ENCODE data around the gene DEFB113.
A peak's percentile ranks its signal among the peaks of the same experiment; 100 is the strongest.
"Not testable (repeated sequence)": the region's sequence is repeated elsewhere in the genome, so short reads cannot be mapped to it uniquely, and the experiment has no call there.

Gene DEFB113

DNA sequence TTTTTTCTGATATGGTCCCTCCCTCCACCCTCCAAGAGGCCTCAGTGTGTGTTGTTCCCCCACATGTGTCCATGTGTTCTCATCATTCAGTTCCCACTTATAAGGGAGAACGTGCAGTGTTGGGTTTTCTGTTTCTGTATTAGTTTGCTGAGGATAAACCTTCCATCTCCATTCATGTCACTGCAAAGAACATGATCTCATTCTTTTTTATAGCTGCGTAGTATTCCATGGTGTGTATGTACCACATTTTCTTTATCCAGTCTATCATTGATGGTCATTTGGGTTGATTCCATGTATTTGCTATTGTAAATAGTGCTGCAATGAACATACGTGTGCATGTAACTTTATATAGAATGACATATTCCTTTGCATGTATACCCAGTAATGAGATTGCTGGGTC, 25.4 kb downstream of the DEFB113 start:
- not testable (repeated sequence) for H2AK5ac ChIP-seq (ENCODE audit: low read length); H3K4me1 ChIP-seq (ENCODE audit: control insufficient read depth in 1 of 2, insufficient read depth in 2 of 2, low read length in 2 of 2); H3K9ac ChIP-seq (ENCODE audit: low read length); H4K12ac ChIP-seq (ENCODE audit: low read depth, low read length); H3K4ac ChIP-seq (ENCODE audit: low read depth, low read length); H3K14ac ChIP-seq (ENCODE audit: low read length); H3K9me3 ChIP-seq (ENCODE audit: insufficient read depth, low read depth, low read length); H4K8ac ChIP-seq (ENCODE audit: low read depth, low read length); H2AFZ ChIP-seq (ENCODE audit: insufficient read depth, low read length, poor library complexity); H3K27ac ChIP-seq (ENCODE audit: low read depth, low read length); H2BK12ac ChIP-seq (ENCODE audit: low read length); H3K18ac ChIP-seq (ENCODE audit: low read length); H3K27me3 ChIP-seq (ENCODE audit: insufficient read depth, low read length); H3K23ac ChIP-seq (ENCODE audit: low read length); H2BK5ac ChIP-seq (ENCODE audit: low read depth, low read length, poor library complexity); H3K4me3 ChIP-seq (ENCODE audit: low read depth, low read length); H4K91ac ChIP-seq (ENCODE audit: low read depth, low read length); H3K36me3 ChIP-seq (ENCODE audit: control insufficient read depth in 1 of 2, insufficient read depth in 2 of 2, low read length in 2 of 2); H3K79me1 ChIP-seq (ENCODE audit: low read length); H2BK120ac ChIP-seq (ENCODE audit: insufficient read depth, low read length, poor library complexity); H3K79me2 ChIP-seq (ENCODE audit: control insufficient read depth, insufficient read depth, low read length, poor library complexity); DNase-seq; H3K4me2 ChIP-seq (ENCODE audit: low read length)
- no CpG with 5 or more reads among the region's 3 CpGs for WGBS (ENCODE audit: extremely low coverage, insufficient coverage, insufficient read length)

DNA sequence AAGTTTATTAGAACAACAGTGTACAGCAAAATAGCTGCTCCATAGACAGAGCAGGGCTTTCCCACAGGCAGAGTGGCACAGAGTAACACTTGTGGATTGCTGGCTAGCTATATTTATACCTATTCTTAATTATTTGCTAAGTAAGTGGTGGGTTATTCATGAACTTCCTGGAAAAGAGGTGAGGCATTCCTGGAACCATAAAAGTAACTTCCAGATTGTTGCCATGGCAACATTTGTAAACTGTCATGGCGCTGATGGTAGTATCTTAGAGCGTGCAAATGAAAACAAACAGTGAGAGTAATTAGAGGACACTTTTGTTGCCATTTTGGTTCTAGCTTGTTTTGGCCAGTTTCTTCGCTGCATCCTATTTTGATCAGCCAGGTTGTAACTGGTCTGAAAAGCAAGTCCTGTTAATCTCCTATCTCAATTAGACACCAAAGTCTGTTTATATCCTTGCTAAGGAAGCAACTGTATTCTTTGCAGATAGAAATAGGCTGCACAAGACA, 29.4 kb downstream of the DEFB113 start:
- Histone ChIP-seq H3K79me2 (ENCODE audit: control insufficient read depth, insufficient read depth, low read length, poor library complexity) (no peaks in the 10 kb centered on the region), H3K18ac (ENCODE audit: low read length) (no peak overlapping the region), H3K27ac (ENCODE audit: low read depth, low read length) (no peak overlapping the region), H2BK5ac (ENCODE audit: low read depth, low read length, poor library complexity) (no peak overlapping the region), H3K4me2 (ENCODE audit: low read length) (no peak overlapping the region), H2BK12ac (ENCODE audit: low read length) (no peak overlapping the region), H3K9ac (ENCODE audit: low read length) (no peak overlapping the region), H2AK5ac (ENCODE audit: low read length) (no peak overlapping the region), H3K9me3 (ENCODE audit: insufficient read depth, low read depth, low read length) (no peaks in the 10 kb centered on the region), H3K4me1 (ENCODE audit: control insufficient read depth in 1 of 2, insufficient read depth in 2 of 2, low read length in 2 of 2) (no peaks in the 10 kb centered on the region), H3K4me3 (ENCODE audit: low read depth, low read length) (no peak overlapping the region), H4K8ac (ENCODE audit: low read depth, low read length) (no peak overlapping the region), H4K91ac (ENCODE audit: low read depth, low read length) (no peak overlapping the region), H3K27me3 (ENCODE audit: insufficient read depth, low read length) (no peaks in the 10 kb centered on the region), H2AFZ (ENCODE audit: insufficient read depth, low read length, poor library complexity) (no peak overlapping the region), H2BK120ac (ENCODE audit: insufficient read depth, low read length, poor library complexity) (no peak overlapping the region), H3K79me1 (ENCODE audit: low read length) (no peaks in the 10 kb centered on the region), H3K14ac (ENCODE audit: low read length) (no peak overlapping the region), H3K23ac (ENCODE audit: low read length) (no peak overlapping the region), H3K36me3 (ENCODE audit: control insufficient read depth in 1 of 2, insufficient read depth in 2 of 2, low read length in 2 of 2) (no peaks in the 10 kb centered on the region), H3K4ac (ENCODE audit: low read depth, low read length) (no peak overlapping the region), H4K12ac (ENCODE audit: low read depth, low read length) (no peak overlapping the region)
- DNase-seq = peak in 1 of 2 donors; percentile 7
- WGBS (ENCODE audit: extremely low coverage, insufficient coverage, insufficient read length) = no CpG with 5 or more reads among the region's 3 CpGs

DNA sequence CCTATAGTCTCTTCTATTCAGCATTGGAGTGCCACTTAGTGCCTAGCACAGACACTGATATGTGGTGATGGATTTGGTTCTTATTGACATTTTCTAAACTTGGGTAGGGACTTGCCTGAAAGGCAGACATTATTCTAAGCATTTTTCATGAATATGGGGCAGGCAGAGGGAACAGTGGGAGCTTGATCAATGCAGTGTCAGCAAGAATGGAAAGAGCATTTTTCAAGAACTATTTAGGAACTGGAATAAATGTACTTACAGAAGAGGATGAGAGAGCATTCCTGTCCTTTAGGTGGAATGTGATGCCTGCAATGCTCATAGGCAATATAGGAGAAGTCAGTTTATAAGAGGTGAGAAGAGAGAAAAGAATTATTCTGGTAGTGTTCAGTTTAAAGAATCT, 31.6 kb downstream of the DEFB113 start:
- Histone ChIP-seq H2BK12ac (ENCODE audit: low read length) (no peak overlapping the region), H3K79me2 (ENCODE audit: control insufficient read depth, insufficient read depth, low read length, poor library complexity) (no peaks in the 10 kb centered on the region), H3K4me3 (ENCODE audit: low read depth, low read length) (no peak overlapping the region), H4K8ac (ENCODE audit: low read depth, low read length) (no peak overlapping the region), H3K9me3 (ENCODE audit: insufficient read depth, low read depth, low read length) (no peaks in the 10 kb centered on the region), H2BK5ac (ENCODE audit: low read depth, low read length, poor library complexity) (no peak overlapping the region), H3K9ac (ENCODE audit: low read length) (no peak overlapping the region), H3K23ac (ENCODE audit: low read length) (no peak overlapping the region), H2AFZ (ENCODE audit: insufficient read depth, low read length, poor library complexity) (no peak overlapping the region), H4K12ac (ENCODE audit: low read depth, low read length) (no peak overlapping the region), H3K4me2 (ENCODE audit: low read length) (no peak overlapping the region), H3K14ac (ENCODE audit: low read length) (no peak overlapping the region), H3K36me3 (ENCODE audit: control insufficient read depth in 1 of 2, insufficient read depth in 2 of 2, low read length in 2 of 2) (no peaks in the 10 kb centered on the region), H3K27me3 (ENCODE audit: insufficient read depth, low read length) (no peaks in the 10 kb centered on the region), H2BK120ac (ENCODE audit: insufficient read depth, low read length, poor library complexity) (no peak overlapping the region), H4K91ac (ENCODE audit: low read depth, low read length) (no peak overlapping the region), H3K4ac (ENCODE audit: low read depth, low read length) (no peak overlapping the region), H3K4me1 (ENCODE audit: control insufficient read depth in 1 of 2, insufficient read depth in 2 of 2, low read length in 2 of 2) (no peaks in the 10 kb centered on the region), H3K18ac (ENCODE audit: low read length) (no peak overlapping the region), H3K27ac (ENCODE audit: low read depth, low read length) (no peak overlapping the region), H3K79me1 (ENCODE audit: low read length) (no peaks in the 10 kb centered on the region), H2AK5ac (ENCODE audit: low read length) (no peak overlapping the region)
- DNase-seq = no peak

DNA sequence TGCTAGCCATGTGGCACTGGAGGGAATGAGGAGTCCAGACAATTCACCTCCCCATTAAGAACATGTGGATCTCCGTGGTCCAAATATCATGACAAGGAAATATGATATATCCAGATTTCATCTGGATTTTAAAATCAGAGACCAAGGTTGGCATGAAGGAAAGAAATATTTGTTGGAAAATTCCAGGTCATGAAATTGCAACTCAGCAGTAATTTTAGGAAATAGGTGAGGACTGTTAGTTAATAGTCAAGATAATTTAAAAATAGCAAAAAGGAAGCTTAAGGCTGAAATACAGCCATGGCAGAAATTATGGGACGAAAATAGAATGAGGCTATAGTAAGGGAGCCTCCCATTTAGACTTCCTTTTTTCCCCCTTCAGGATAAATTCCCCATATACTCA, 32.4 kb downstream of the DEFB113 start:
- Histone ChIP-seq H3K27ac (ENCODE audit: low read depth, low read length) (no peak overlapping the region), H3K79me2 (ENCODE audit: control insufficient read depth, insufficient read depth, low read length, poor library complexity) (no peaks in the 10 kb centered on the region), H3K14ac (ENCODE audit: low read length) (no peak overlapping the region), H4K8ac (ENCODE audit: low read depth, low read length) (no peak overlapping the region), H3K18ac (ENCODE audit: low read length) (no peak overlapping the region), H2AK5ac (ENCODE audit: low read length) (no peak overlapping the region), H2AFZ (ENCODE audit: insufficient read depth, low read length, poor library complexity) (no peak overlapping the region), H3K27me3 (ENCODE audit: insufficient read depth, low read length) (no peaks in the 10 kb centered on the region), H4K12ac (ENCODE audit: low read depth, low read length) (no peak overlapping the region), H3K4me3 (ENCODE audit: low read depth, low read length) (no peak overlapping the region), H3K9ac (ENCODE audit: low read length) (no peak overlapping the region), H2BK5ac (ENCODE audit: low read depth, low read length, poor library complexity) (no peak overlapping the region), H3K4me2 (ENCODE audit: low read length) (no peak overlapping the region), H3K79me1 (ENCODE audit: low read length) (no peaks in the 10 kb centered on the region), H3K36me3 (ENCODE audit: control insufficient read depth in 1 of 2, insufficient read depth in 2 of 2, low read length in 2 of 2) (no peaks in the 10 kb centered on the region), H2BK12ac (ENCODE audit: low read length) (no peak overlapping the region), H3K9me3 (ENCODE audit: insufficient read depth, low read depth, low read length) (no peaks in the 10 kb centered on the region), H3K4ac (ENCODE audit: low read depth, low read length) (no peak overlapping the region), H2BK120ac (ENCODE audit: insufficient read depth, low read length, poor library complexity) (no peak overlapping the region), H4K91ac (ENCODE audit: low read depth, low read length) (no peak overlapping the region), H3K23ac (ENCODE audit: low read length) (no peak overlapping the region), H3K4me1 (ENCODE audit: control insufficient read depth in 1 of 2, insufficient read depth in 2 of 2, low read length in 2 of 2) (no peaks in the 10 kb centered on the region)
- WGBS (ENCODE audit: extremely low coverage, insufficient coverage, insufficient read length) = no CpG with 5 or more reads among the region's 2 CpGs
- DNase-seq = no peak

Measured in trophoblast cell (in vitro differentiated cells and primary cell).